ENCODE results near the gene KNDC1. TPM values are rescaled to one million over a fixed set of nuclear protein-coding genes. Genes with fewer than 3 reads are reported as not detected.
"Not testable (repeated sequence)": the region's sequence is repeated elsewhere in the genome, so short reads cannot be mapped to it uniquely, and the experiment has no call there.

Gene KNDC1
- total and polyA plus RNA-seq, 4 experiments from 2014 or later: 0.09 to 1.4 (median 0.87) TPM; not detected in 1

DNA sequence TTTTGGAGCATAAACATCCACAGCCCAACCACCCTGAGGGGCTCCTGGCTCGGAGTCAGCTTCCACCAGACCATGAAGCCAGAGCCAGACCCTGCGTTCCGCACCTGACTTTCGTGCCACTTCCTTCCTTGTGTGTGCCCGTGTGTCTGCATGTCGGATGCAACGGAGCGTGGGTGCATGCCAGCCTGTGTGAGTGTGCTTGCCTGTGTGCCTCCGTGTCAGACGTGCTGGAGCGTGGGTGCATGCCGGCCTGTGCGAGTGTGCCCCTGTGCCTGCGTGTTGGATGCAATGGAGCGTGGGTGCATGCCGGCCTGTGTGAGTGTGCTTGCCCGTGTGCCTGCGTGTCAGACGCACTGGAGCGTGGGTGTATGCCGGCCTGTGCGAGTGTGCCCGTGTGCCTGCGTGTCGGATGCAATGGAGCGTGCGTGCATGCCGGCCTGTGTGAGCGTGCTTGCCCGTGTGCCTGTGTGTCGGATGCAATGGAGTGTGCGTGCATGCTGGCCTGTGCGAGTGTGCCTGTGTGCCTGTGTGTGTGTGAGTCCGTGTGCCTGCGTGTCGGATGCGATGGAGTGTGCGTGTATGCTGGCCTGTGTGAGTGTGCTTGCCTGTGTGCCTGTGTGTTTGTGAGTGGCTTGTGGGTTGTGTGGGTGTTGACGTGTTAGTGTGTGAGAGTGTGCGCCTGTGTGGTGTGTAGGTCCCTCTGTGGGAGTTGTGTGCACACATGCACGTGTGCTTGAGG is 28.1 kb upstream of the KNDC1 start:
- no peaks in the 10 kb centered on the region for H3K36me3 Mint-ChIP-seq
- no peak overlapping the region for H3K27ac Mint-ChIP-seq
- H3K9me3 ChIP-seq (ENCODE audit: control insufficient read depth in 1 of 2, low read length in 2 of 2): no peaks in the 10 kb centered on the region
- H3K27me3 ChIP-seq (ENCODE audit: insufficient read depth, low read length): no peaks in the 10 kb centered on the region
- DNase-seq: no peak
- H3K36me3 ChIP-seq (ENCODE audit: insufficient read depth, low read length): no peaks in the 10 kb centered on the region
- CTCF ChIA-PET (ENCODE audit: partially characterized antibody): no interaction called here
- H3K4me1 ChIP-seq (ENCODE audit: insufficient read depth, low read length): no peaks in the 10 kb centered on the region
- H3K9me3 Mint-ChIP-seq: no peaks in the 10 kb centered on the region
- no peak overlapping the region for H3K4me3 Mint-ChIP-seq
- no peak overlapping the region for H3K4me3 ChIP-seq (ENCODE audit: low read length in 2 of 2)
- no peaks in the 10 kb centered on the region for H3K27me3 Mint-ChIP-seq
- no peak overlapping the region for H3K27ac ChIP-seq (ENCODE audit: low read depth, low read length)
- H3K4me1 Mint-ChIP-seq: no peaks in the 10 kb centered on the region
- POLR2A ChIA-PET (ENCODE audit: partially characterized antibody): no interaction called here
- intact Hi-C loops (cut with micrococcal nuclease): no loop called here

DNA sequence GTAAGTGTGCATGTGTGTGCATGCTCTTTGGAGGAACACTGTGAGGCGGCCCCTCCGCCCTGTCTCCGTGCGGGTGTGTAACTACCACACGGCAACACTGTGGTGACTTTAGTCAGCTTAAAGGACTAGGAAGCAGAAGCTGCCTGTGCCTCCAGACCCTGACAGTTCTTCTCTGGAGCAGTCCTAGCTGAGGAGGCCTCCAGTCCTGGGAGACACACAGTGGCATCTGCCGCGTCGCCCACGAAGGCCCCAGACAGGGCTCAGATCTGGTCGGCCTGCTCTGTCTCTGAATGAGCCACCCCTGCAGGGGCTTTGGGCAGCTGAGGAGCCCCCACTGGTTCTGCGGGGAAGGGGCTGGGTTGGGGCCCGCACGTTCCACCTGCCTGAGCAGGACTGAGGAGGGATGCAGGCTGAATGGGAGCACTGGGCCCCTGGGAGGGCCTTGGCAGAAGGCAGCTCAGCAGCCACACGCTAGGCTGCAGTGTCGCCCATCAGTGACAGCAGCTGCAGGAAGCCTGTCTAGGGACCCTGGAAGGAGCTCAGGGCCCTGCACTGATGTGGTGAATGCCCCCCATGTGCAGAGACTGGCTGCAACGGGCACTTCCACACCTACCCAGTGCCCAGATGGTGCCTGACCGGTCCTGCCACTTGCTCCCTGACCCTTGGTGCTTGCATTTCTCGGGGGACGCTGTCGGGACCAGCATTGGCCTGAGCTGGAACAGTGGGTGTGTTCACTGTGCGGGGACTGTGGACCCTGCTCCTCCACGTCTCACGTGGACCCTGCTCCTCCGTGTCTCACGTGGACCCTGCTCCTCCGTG is 27.3 kb upstream of the KNDC1 start:
- H3K27me3 ChIP-seq (ENCODE audit: insufficient read depth, low read length): no peaks in the 10 kb centered on the region
- H3K36me3 ChIP-seq (ENCODE audit: insufficient read depth, low read length): no peaks in the 10 kb centered on the region
- intact Hi-C loops (cut with micrococcal nuclease): no loop called here
- H3K4me1 Mint-ChIP-seq: no peaks in the 10 kb centered on the region
- DNase-seq: no peak
- H3K9me3 ChIP-seq (ENCODE audit: control insufficient read depth in 1 of 2, low read length in 2 of 2): no peaks in the 10 kb centered on the region
- H3K9me3 Mint-ChIP-seq: no peaks in the 10 kb centered on the region
- ChIA-PET POLR2A (ENCODE audit: partially characterized antibody) (no interaction called here), CTCF (ENCODE audit: partially characterized antibody) (no interaction called here)
- no peaks in the 10 kb centered on the region for H3K36me3 Mint-ChIP-seq
- H3K27ac ChIP-seq (ENCODE audit: low read depth, low read length): no peak overlapping the region
- H3K27me3 Mint-ChIP-seq: no peaks in the 10 kb centered on the region
- H3K4me1 ChIP-seq (ENCODE audit: insufficient read depth, low read length): no peaks in the 10 kb centered on the region
- no peak overlapping the region for H3K4me3 ChIP-seq (ENCODE audit: low read length in 2 of 2)
- no peak overlapping the region for H3K27ac Mint-ChIP-seq
- H3K4me3 Mint-ChIP-seq: no peak overlapping the region

DNA sequence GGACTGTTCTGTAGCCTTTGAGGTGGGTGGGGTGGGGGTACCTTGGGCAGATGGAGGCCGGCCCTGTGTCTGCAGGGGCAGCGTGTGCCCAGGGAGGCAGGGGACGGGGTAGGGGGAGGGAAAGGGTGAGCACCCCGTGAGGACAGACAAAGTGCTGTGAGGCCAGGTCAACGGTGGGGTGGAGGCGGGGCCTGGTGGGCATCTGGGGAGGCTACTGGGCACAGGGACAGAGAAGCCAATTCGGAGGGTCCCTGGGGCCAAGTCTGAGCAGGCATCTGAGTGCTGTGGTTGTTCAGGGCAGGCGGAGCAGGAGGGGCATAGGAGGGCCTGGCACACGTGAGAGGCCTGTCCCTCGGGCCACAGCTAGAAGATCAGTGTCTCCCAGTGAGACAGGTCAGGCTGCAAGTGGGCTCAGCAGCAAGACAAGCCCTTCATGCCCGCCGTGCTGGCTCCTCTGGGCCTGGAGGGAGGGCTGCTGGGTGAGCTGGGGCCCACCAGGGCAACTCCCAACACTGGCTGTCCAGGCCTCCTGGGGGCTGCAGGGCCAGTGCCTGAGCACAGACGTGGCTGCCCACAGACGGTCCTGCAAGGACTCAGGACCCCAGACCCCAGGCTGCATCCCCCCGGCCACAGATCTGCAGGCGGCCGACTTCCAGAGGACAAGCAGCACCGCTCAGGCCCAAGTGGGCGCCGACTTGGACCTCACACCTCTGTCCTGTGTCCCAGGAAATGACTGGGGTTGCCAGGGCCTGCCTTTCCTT is 26.4 kb upstream of the KNDC1 start:
- intact Hi-C loops (cut with micrococcal nuclease): no loop called here
- no peak for DNase-seq
- no peaks in the 10 kb centered on the region for H3K4me1 ChIP-seq (ENCODE audit: insufficient read depth, low read length)
- H3K27ac Mint-ChIP-seq: no peak overlapping the region
- no peaks in the 10 kb centered on the region for H3K9me3 ChIP-seq (ENCODE audit: control insufficient read depth in 1 of 2, low read length in 2 of 2)
- ChIA-PET POLR2A (ENCODE audit: partially characterized antibody) (no interaction called here), CTCF (ENCODE audit: partially characterized antibody) (no interaction called here)
- no peak overlapping the region for H3K27ac ChIP-seq (ENCODE audit: low read depth, low read length)
- H3K36me3 ChIP-seq (ENCODE audit: insufficient read depth, low read length): no peaks in the 10 kb centered on the region
- H3K4me1 Mint-ChIP-seq: no peaks in the 10 kb centered on the region
- no peak overlapping the region for H3K4me3 ChIP-seq (ENCODE audit: low read length in 2 of 2)
- no peaks in the 10 kb centered on the region for H3K27me3 Mint-ChIP-seq
- H3K4me3 Mint-ChIP-seq: no peak overlapping the region
- H3K27me3 ChIP-seq (ENCODE audit: insufficient read depth, low read length): no peaks in the 10 kb centered on the region
- H3K36me3 Mint-ChIP-seq: no peaks in the 10 kb centered on the region
- no peaks in the 10 kb centered on the region for H3K9me3 Mint-ChIP-seq

DNA sequence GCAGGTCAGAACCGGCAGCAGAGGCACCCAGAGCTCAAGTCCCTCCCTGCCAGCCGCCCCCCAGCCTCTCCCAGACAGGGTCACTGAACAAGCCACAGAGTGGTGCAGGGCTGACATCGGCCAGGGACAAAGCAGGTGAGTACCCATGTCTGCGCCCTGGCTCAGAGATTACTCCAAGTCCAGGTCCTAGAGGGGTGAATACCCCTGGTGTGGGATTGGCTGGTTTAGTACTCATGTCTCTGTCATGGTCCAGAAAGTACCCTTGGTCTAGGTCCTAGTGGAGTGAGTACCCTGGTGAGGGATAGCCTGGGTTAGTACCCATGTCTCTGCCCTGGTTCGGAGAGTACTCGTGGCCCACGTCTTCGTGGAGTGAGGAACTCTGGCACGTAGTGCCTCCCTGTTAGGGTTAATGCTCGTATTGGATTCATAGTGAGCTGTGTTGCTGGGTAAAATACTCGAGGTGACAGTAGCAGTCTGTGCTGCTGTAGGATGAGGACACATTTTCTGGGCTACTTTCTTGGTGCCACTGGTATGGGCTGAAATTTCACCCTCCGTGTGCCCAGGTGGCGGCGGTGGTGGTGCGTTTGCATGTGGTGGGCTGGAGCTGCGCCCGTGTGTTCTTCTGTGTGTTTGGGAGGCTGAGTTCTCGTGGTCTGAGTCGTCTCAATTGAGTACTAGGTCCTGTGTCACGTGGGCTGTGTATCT is 25.5 kb upstream of the KNDC1 start:
- H3K36me3 Mint-ChIP-seq: no peaks in the 10 kb centered on the region
- H3K4me1 ChIP-seq (ENCODE audit: insufficient read depth, low read length): no peaks in the 10 kb centered on the region
- intact Hi-C loops (cut with micrococcal nuclease): no loop called here
- DNase-seq: no peak
- CTCF ChIA-PET (ENCODE audit: partially characterized antibody): no interaction called here
- no peaks in the 10 kb centered on the region for H3K9me3 ChIP-seq (ENCODE audit: control insufficient read depth in 1 of 2, low read length in 2 of 2)
- H3K9me3 Mint-ChIP-seq: no peaks in the 10 kb centered on the region
- no peaks in the 10 kb centered on the region for H3K36me3 ChIP-seq (ENCODE audit: insufficient read depth, low read length)
- no peak overlapping the region for H3K27ac Mint-ChIP-seq
- POLR2A ChIA-PET (ENCODE audit: partially characterized antibody): no interaction called here
- H3K4me3 ChIP-seq (ENCODE audit: low read length in 2 of 2): no peak overlapping the region
- H3K4me3 Mint-ChIP-seq: no peak overlapping the region
- no peak overlapping the region for H3K27ac ChIP-seq (ENCODE audit: low read depth, low read length)
- H3K27me3 ChIP-seq (ENCODE audit: insufficient read depth, low read length): no peaks in the 10 kb centered on the region
- no peaks in the 10 kb centered on the region for H3K4me1 Mint-ChIP-seq
- H3K27me3 Mint-ChIP-seq: no peaks in the 10 kb centered on the region

DNA sequence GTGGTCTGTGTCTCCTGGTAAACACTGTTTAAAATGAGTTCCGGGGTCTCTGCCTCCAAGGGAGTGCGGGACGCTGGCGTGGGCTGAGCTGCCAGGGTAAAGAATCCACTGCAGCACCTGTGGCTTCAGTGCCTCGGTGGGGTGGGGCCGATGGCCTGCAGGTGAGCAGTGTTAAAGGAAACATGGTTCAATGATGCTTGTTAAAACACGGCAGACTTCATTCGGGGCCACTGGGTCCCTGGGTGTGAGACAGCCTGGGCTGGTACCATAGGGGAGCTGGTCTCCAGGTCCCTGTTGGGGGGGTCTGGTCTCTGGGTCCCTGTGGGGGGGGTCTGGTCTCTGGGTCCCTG is 24.9 kb upstream of the KNDC1 start:
- no peaks in the 10 kb centered on the region for H3K9me3 ChIP-seq (ENCODE audit: control insufficient read depth in 1 of 2, low read length in 2 of 2)
- no peak overlapping the region for H3K4me3 ChIP-seq (ENCODE audit: low read length in 2 of 2)
- Mint-ChIP-seq H3K9me3 (no peaks in the 10 kb centered on the region), H3K27ac (no peak overlapping the region), H3K27me3 (no peaks in the 10 kb centered on the region), H3K4me1 (no peaks in the 10 kb centered on the region), H3K36me3 (no peaks in the 10 kb centered on the region), H3K4me3 (no peak overlapping the region)
- DNase-seq: no peak
- intact Hi-C loops (cut with micrococcal nuclease): no loop called here
- ChIA-PET CTCF (ENCODE audit: partially characterized antibody) (no interaction called here), POLR2A (ENCODE audit: partially characterized antibody) (no interaction called here)
- no peak overlapping the region for H3K27ac ChIP-seq (ENCODE audit: low read depth, low read length)
- no peaks in the 10 kb centered on the region for H3K27me3 ChIP-seq (ENCODE audit: insufficient read depth, low read length)
- no peaks in the 10 kb centered on the region for H3K4me1 ChIP-seq (ENCODE audit: insufficient read depth, low read length)
- H3K36me3 ChIP-seq (ENCODE audit: insufficient read depth, low read length): no peaks in the 10 kb centered on the region

DNA sequence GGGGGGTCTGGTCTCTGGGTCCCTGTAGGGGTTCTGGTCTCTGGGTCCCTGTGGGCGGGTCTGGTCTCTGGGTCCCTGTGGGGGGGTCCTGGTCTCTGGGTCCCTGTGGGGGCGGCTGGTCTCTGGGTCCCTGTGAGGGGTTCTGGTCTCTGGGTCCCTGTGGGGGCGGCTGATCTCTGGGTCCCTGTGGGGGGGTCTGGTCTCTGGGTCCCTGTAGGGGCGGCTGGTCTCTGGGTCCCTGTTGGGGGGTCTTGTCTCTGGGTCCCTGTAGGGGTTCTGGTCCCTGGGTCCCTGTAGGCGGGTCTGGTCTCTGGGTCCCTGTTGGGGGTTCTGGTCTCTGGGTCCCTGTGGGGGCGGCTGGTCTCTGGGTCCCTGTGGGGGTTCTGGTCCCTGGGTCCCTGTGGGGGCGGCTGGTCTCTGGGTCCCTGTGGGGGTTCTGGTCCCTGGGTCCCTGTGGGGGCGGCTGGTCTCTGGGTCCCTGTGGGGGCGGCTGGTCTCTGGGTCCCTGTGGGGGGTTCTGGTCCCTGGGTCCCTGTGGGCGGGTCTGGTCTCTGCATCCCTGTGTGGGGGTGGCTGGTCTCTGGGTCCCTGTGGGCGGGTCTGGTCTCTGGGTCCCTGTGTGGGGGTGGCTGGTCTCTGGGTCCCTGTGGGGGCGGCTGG is 22.4 kb upstream of the KNDC1 start:
- CTCF ChIA-PET (ENCODE audit: partially characterized antibody); H3K9me3 ChIP-seq (ENCODE audit: control insufficient read depth in 1 of 2, low read length in 2 of 2); intact Hi-C loops (cut with micrococcal nuclease); H3K27ac ChIP-seq (ENCODE audit: low read depth, low read length); H3K4me3 Mint-ChIP-seq; H3K27me3 Mint-ChIP-seq; H3K36me3 Mint-ChIP-seq; H3K4me1 ChIP-seq (ENCODE audit: insufficient read depth, low read length); DNase-seq; H3K36me3 ChIP-seq (ENCODE audit: insufficient read depth, low read length); POLR2A ChIA-PET (ENCODE audit: partially characterized antibody); H3K9me3 Mint-ChIP-seq; H3K27me3 ChIP-seq (ENCODE audit: insufficient read depth, low read length); H3K27ac Mint-ChIP-seq; H3K4me1 Mint-ChIP-seq; H3K4me3 ChIP-seq (ENCODE audit: low read length in 2 of 2): not testable (repeated sequence)

Measured in CD4-positive, alpha-beta memory T cell (primary cell).